GM18870 (cell line): ENCODE data around the gene ZNF561.
"Not testable (repeated sequence)": the region's sequence is repeated elsewhere in the genome, so short reads cannot be mapped to it uniquely, and the experiment has no call there.

Experiments used
- ATAC-seq: cut with Tn5 transposase; IDR thresholded peaks from one replicate; pipeline ENCODE4 v1.9.1; 2021; ENCODE audit warnings: moderate library complexity; ENCODE audit not compliant: unreplicated experiment

ZNF561 gene

DNA sequence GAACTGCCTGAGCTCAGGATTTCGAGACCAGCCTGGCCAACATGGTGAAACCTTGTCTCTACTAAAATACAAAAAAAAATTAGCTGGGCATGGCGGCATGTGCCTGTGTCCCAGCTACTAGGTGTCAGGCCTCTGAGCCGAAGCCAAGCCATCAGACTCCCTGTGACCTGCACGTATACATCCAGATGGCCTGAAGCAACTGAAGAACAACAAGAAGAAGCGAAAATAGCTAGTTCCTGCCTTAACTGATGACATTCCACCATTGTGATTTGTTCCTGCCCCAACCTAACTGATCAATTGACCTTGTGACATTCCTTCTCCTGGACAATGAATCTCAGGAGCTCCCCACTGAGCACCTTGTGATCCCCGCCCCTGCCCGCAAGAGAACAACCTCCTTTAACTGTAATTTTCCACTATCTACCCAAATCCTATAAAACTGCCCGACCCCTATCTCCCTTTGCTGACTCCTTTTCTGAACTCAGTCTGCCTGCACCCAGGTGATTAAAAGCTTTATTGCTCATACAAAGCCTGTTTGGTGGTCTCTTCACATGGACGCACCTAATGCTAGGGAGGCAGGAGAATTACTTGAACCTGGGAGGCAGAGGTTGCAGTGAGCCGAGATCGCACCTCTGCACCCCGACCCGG lies 38.8 kb downstream of the ZNF561 start:
- not testable (repeated sequence) for ATAC-seq

DNA sequence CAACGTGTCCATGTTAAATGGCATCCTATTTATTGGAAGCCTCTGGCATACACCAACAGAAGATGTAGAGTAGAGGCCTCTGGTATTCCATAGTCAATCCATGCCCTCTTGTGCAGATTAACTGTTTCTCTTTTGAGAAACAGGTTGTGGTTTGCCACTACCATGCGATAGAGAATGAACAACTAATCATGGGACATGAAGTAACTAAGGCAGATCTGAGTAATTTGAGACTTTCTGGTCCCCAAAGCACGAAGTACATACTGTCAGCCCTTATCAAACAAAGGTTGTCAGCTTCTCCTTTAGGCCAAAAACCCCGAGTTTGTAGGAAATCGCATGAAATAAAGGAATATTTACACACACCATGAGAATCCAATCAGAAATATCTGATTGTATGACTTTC lies 40.3 kb downstream of the ZNF561 start:
- ATAC-seq = no peak

DNA sequence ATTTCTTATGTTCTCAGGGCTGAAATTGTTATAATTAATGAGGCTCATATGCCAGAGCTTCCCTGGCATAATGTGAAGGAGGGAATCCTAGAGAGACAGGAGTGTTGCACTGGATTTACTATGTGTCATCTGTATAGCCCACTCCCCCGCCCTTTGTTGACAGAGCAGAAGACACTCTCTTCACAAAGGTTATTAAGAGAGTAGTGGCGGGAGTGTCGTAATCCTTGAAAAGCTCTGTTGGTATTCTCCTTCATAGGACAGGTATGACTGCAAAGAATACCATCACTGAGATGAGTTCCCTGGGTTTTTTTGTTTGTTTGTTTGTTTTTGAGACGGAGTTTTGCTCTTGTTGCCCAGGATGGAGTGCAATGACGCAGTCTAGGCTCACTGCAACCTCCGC lies 50.8 kb downstream of the ZNF561 start:
- no peak for ATAC-seq

DNA sequence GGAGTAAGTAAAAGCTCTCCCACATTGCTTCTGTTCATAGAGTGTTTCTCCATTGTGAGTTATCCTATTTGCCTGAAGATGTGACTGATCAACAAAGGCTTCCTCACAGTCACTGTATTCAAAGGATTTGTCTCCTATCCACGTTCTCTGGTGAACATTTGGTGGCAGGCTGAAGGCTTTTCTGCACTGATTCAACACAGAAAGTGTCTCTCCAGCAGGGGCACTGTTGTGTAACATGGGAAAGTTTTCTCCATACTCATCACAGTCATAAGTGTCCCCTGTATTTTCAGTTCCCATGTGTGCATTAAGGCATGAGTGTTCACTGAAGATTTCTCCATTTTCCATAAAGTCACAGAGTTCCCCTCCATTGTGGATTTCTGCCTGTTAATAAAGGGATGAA lies 54.3 kb downstream of the ZNF561 start:
- no peak for ATAC-seq

DNA sequence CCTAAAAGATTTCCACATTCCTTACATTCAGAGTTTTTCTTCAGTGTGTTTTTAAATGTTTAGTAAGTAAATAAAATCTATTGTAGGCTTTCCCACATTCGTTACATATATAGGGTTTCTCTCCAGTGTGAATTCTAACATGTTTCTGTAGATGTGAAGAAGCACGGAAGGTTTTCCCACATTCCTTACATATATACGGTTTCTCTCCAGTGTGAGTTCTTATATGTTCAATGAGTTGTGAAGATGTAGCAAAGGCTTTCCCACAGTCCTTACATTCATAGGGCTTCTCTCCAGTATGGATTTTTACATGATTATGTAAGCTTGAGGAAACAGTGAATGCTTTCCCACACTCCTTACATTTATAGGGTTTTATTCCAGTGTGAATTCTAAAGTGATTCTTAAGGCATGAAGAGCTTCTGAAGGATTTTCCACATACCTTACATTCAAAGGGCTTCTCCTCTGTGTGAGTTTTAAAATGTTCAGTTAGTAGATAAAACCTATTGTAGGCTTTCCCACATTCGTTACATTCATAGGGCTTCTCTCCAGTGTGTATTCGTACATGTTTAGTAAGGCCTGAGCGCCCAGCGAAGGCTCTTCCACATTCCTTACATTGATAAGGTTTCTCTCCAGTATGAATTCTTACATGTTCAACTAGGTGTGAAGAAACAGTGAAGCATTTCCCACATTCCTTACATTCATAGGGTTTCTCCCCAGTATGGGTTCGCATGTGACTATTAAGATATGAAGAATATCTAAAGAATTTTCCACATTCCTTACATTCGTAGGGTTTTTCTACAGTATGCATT lies 54.9 kb downstream of the ZNF561 start:
- no peak for ATAC-seq
